Middle frontal gyrus (tissue), 1 donor: ENCODE results near the gene CCSER1.
"Not testable (repeated sequence)": the region's sequence is repeated elsewhere in the genome, so short reads cannot be mapped to it uniquely, and the experiment has no call there.

Source experiments
- DNase-seq: peaks from one replicate; pipeline ENCODE4 v3.0.0-alpha.2; 2015; ENCODE audit warnings: low spot score; ENCODE audit errors: extremely low spot score

The CCSER1 gene

DNA sequence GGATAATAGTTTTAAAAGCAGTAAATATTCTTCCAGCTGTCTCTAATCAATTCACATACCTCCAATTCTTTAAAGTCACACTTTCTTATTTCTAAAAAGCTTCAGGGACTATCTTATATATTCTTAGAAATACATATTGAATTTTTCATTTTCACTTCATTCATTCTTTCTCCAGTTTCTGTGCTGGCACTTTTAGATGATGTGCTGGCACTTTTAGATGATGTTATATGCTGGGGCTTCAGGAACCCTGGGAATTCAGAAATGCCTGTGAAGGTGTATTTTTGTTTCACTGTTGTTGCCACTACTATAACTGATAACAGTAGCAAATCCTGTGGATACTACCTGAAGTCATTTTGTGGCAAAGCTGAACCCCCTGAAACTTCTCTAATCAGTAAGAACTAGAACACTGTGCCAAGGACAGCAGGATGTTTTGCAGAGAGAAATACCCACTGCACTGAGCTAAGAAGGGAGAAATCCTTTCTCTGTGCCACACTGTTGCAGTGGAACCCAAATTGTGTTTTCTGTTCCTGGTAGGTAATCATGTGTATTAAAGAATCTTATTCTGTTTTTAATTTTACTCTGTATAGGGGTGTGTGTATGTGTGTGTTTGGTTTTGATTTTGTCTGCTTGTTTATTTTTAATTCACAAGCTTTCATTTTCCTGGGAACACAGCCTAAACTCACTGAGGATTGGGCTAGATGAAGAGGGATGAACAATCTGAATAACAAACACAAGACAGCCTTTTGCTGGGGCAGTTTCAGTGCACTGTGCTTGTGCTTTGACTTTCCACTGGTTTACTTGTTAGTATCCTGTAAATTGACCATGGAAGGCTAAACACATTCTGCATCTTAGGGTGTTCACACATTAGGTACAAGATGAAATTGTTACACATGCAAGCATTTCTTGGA, 898.3 kb downstream of the CCSER1 start:
- no peak for DNase-seq

DNA sequence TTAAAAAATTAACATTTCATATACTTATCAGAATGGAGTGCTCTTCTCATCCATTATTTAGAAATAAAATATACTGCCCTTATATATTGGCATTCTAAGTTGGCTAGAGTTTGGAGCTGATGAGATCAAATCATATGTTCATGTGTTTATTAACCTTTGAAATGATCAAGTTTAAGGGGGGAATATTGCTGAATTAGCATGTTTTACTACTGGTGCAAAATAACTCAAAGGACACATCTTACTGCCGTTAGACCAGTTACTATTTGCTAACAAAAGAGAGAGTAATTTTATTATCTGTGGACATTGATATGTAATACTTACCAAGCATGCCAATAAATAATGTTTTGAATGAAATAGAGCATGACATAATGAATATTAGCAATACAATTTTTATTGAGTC, 901.0 kb downstream of the CCSER1 start:
- DNase-seq, result no peak

DNA sequence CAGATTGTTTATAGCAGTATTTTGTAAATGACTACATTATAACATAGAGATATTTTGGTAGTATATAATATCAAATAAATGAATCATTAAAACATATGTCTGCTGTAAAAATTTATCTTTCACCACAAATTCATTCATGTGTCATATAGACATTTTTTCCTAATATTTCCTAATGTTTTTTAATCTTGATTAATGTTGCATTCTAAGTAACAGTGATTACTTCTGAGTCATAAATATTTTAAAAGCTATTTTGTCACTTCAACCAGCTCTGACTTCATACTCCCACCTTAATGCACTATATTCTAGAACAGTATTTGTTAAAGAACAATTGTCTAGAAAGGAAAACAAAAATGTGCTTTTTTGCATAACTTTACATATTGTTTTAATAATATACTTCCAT, 904.6 kb downstream of the CCSER1 start:
- no peak for DNase-seq

DNA sequence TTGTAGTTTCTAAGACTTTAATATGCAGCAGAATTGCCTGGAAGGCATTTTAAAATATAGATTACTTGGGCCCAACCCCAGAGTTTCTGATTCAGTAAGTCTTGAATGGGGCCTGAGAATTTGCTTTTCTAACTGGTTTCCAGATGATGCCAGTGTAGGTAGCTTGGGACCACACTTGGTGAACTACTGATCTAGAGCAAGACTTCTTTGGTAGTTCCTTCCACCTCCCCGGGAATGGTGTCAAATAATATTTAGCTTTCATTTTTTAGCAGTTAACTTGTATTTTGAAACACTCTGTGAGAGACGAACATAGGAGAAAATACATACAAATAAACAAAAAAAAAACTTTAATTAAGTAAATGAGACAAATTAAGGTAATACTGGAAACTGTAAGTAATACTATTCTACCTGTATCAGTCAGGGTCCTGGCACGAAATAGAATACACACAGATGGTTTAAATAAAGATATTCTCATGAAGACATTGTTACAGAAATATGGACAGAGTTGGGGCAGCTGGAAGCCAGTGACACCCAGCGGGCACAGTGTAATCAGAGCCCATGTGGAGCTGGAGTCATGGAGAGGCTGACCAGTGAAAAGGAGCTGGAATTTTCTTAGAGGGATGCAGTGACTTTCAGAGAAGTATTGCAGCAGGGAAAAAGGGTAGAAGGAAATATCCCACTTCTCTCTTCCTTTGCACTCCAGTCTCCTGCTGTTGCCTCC, 905.7 kb downstream of the CCSER1 start:
- DNase-seq, result no peak

DNA sequence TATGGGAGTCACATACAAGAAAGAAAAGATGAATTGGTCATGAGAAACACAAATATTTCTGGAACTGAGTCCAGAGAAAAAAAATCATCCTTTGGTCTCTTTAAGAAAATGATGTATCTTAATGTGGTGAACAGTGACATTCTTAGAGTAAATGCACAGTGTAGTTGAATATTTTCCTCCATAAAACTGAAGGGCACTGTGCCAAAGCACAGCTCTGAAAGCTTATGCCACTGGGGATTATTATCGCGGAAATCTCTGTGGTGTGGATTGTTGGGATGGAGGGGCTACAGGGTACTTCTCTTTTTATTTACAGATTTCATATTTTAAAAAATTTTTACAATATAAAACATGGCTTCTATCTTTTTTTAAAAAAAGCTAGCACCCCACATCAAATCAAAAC, 908.1 kb downstream of the CCSER1 start:
- no peak for DNase-seq

DNA sequence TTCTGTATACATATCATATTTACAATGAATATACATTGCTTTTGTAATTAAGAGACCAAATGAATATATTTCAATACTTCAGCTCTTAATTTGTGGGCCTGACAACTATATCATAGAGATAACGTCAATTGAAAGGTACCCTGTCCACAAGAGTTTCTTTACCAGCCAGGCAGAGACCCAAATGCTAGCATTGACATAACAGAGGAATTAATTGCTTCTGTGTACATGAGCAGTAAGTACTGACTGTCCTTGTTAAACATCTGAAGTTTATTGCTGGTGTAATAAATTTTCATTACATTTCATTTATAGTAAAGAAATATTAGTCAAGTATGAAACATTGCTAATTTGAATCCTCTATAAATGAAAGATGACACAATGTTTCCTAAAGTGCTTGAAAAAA, 910.8 kb downstream of the CCSER1 start:
- no peak for DNase-seq

DNA sequence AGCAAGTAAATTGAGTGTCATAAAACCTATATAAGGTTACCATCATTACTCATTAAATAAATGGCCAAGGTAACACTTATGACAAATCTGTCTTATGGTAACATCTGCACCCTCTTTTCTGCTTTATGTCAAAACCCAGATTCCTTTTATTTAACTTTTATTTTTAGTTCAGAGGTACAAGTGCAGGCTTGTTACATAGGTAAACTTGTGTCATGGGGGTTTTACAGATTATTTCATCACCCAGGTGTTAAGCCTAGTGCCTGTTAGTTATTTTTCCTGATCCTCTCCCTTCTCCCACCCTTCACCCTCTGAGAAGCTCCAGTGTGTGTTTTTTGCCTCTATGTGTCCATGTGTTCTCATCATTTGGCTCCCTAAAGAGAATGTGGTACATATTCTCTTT, 930.7 kb downstream of the CCSER1 start:
- DNase-seq, result no peak

DNA sequence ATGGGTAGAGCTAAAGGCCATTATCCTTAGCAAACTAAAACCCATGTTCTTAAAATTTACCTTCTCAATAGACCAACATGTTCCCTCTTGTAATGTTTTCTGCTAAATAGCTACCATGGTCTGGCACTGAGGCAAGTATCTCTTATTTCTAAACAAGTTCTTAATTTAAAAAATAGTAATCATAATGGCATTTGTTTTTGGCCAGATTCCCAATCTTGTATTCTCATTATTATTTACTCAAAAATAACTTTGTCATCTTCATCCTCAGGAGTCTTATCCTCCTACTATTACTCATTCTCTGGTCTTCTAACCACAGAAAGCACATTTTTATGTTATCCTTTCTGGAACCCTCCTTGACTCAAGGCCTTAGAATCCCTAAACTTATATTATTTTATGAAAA, 931.2 kb downstream of the CCSER1 start:
- no peak for DNase-seq

DNA sequence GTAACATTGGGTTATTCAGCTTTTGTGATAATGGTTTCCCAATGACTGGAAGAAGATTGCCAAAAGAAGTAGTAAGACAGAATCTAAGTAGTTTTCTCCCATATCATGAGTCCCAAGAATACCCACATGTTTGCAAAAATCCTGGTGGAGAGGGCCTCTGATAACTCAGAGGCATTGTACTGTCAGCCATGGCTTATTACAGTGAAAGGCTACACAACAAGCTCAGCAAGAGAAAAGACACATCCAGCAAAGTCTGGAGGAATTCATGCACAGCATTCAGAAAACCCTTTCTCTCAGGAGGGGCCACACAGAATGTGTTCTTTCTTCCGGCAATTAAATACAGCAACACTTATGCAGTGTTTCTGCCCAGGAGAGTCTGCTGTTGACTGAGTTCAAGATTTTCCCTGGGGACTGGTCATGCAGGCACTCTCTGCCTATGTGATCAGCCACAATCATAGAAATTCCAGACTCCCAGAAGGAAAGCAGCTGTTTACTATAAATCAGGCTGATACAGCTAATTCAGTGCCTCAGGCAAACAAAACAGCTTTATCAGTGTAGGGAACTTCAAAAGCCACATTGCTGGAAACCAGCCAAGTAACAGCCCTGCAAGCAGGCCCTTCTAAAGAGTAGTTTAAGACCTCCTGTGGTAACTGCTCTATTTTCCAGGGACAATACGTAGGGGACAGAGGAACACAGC, 937.1 kb downstream of the CCSER1 start:
- no peak for DNase-seq

DNA sequence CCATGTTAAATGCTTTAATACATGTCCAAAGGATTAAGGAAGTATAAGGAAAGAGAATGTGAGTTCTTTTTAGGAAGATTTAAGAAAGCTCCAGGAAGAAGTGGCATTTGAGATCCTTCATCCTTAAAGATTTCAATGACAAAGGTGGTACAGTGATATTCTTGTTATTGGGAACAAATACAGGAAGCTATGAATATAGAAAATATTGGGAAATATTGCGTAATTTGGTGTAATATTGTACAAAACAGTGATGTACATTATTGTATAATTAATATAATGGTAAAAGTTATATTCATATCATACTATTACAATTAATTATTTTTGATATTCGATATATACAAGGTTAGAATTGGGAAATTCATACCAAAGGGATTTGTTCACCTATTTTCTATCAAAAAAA, 937.9 kb downstream of the CCSER1 start:
- no peak for DNase-seq

DNA sequence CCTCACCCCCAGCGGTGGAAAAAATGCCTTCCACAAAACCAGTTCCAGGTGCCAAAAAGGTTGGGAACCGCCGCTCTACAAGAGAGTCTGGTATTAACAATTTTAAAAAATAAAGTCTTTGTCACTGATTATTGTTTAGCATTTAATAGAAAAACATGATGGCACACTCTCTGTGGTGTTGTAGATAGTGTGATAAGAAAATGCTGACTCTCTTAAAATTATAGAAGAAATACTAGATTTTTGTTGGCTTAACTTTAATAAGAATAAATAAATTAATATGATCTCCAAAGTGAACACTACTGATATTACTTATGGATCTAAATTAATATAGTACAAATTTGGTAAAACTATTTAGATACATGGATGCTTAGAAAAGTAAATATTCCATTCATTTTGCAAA, 943.5 kb downstream of the CCSER1 start:
- no peak for DNase-seq

DNA sequence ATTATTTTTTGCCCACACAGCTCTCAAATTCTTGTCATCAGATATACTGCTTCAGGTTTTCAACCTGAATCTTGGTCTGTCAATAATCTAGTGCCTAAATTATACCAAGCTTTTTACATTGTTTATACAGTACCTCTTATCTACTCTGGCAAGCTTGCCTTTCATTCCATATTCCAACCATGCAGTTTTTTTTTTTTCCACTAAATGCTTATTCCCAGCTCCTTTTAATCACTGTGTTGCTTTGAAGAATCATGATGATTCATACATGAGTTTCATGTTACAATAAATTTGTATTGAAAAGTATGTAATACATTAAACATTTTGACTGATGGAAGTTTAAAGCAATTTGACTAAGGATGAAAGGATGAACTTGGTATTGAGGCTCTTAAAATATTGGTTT, 949.0 kb downstream of the CCSER1 start:
- no peak for DNase-seq

DNA sequence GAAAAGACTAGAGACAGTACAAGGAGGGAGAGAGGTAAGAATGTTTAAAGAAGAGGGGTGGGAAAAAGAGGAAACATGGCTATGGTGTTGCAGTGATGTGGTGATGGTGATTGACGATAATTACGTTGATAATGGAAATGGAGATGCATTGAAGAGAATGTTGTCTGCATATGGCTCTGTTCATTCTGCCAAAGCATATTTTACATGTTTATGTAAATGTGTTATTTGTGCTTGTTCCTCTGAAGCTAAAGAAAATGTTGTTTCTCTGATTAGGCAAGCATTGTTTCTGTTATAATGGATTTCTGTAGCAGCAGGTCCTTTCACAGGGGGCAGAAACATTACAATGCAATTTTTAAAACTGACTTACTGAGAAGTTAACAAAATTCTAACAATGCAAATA, 958.8 kb downstream of the CCSER1 start:
- no peak for DNase-seq

DNA sequence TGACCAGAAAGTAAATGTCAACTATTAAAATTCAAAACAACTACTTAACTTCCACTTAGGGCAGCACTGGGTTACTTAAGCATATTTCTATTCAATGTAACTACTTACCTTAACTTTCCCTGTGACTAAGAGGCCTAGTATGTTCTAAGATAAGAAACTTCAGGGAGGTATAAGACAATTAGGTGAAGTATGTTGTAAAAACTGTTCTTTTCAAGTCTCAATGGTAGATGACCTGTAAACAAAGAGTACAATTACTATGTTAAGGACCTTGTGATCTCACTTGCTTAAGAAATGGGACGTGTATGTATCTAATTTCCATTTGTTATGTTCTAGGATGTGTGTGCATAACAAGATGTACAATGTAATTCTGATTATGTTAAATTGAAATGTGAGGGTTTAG, 960.5 kb downstream of the CCSER1 start:
- no peak for DNase-seq

DNA sequence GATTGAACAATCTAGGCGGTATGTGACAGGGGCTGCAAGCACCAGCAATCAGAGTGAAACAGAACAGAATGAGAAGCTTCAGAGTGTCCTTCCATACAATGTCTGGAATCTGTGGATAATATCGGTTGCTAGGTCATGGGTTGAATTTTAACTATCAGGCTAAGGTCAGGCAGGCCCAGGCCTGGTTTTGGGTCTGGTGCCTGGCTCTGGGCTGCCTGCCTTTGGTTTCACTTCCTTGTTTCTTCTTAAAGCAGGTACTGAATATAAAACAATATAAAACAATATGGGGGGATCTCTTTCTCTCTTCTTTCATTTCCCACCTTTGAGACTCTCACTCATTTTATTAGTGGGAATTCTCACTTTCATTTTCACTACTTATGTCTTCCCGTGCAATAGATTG, 962.0 kb downstream of the CCSER1 start:
- no peak for DNase-seq

DNA sequence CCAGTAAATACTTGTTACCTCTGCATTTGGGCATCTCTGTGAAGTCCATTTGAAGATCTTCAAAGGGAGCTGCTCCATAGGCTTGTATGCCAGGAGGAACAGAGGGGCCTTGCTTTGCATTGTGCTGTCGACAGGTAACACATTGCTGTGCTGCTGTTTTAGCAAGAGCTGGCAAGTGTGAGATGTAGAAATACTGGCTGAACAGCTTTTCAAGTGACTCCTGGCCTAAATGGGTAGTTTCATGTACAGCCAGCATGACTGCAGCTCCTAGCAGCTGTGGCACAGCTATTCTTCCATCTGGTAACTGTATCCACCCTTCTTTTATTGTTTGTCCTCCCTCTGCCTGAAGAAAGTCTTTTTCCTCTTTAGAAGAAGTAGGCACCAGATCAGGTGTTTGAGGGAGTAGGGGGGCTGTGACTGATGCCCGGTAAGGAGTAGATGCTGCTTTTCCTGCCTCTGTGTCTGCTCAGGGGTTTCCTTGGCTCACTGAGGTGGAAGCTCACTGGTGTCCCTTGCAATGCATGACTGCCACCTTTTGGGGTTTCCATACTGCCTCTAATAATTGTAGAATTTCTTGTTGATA, 965.3 kb downstream of the CCSER1 start:
- no peak for DNase-seq

DNA sequence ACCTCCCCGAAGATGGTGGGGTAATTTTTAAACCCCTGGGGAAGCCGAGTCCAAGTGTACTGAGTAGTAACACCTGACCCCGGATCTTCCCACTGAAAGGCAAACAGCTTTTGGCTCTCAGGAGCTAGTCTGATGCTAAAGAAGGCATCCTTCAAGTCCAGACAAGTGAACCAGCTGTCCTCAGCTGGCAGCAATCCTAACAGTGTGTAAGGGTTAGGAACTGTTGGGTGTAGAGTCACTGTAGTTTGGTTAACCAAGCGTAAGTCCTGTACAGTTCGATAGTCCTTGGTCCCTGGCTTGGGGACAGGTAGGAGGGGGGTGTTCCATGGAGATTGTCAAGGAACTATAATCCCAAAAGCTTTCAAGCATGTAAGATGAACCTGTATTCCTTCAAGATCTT, 967.0 kb downstream of the CCSER1 start:
- DNase-seq, result not testable (repeated sequence)

DNA sequence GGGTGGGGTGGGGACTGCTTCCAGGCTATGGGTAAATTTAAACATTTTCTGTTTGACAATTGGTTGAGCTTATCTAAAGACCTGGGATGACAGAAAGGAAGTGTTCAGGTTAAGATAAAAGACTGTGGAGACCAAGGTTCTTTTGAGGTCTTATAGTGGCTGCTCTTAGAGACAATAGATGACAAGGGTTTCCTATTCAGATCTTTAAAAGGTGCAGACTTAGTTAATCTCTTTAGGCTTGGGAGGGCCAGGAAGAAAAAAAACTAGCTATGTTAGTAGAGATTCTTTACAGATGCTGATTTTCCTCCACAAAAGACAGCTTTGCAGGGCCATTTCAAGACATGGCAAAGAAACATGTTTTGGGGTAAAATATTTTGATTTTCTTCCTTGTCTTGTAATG, 972.5 kb downstream of the CCSER1 start:
- no peak for DNase-seq

DNA sequence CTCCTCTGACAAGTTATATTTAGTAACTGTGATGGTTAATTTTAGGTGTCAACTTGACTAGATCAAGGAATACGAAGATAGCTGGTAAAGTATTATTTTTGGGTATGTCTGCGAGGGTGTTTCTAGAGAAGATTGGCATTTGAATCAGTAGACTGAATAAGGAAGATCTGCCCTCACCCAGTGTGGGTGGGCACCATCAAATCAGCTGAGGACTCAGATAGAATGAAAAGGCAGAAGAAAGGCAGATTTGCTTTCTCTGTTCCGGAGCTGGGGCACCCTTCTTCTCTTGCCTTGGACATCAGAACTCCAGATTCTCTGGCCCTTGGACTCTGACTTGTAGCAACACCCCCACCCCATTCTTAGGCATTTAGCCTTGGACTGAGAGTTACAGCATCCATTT, 981.6 kb downstream of the CCSER1 start:
- DNase-seq, result no peak

DNA sequence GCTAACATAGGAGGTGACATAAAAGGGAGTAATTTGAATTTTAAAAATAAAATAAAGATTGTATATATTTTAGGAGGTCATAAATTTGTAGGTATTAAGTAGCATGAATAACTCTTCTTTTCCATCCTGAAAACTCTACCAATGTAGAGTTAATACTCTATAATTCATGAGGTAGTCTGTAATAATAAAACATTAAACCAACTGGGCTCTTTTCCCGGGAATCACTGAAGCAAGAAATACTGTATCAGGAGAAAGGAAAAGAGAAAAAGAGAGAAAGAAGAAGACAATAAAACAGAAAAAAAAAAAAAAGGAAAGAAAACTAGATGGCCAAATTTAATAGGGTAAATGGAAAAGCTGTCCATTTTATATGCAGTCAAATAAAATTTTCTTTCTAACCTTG, 984.4 kb downstream of the CCSER1 start:
- no peak for DNase-seq

DNA sequence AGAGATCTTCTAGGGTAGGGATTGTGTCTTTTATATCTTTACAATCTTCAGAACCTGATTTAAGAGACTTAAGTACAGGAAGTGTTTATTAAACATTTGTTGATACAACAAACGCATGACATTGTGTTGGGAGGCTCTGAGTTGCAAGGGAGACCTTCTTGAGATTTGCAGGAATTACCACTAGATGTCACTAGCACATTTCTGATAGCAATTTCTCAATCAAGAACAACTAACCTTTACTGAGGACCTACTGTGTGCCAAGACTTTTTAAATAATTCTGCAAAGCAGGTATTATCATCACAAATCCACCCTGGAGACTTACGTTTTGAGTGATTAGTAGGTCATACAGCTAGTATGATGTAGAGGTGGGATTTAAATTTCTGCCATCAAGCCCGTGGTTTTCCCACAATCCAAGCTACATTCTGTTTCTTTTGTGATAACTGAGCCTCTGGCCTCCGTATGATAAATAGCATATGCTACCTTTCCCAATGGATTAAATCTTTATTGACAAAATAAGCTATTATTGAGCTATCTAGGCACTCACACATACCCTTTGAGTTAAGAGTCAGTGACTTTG, 986.0 kb downstream of the CCSER1 start:
- DNase-seq, result no peak

DNA sequence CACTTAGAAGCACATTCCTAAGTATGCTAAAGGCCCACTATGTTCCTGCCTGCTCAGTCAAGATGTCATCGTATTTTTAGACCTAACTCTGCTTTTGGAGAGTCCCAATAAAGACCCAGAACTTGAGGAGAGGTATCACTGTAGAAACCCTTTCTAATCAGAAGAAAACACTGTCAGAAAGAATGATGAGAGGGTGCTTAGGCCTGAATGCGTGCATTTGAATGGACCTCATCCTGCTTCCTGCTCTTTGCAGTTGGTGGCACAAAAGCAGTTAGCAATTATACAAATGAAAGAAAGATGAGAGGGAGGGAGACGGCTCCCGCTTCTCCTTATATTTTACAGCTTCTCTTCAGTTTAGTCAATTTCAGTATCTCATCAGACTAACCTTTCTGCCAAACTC, 987.2 kb downstream of the CCSER1 start:
- DNase-seq, result no peak
